ENCODE data around the gene CDH13. TPM values are rescaled to one million over a fixed set of nuclear protein-coding genes. Genes with fewer than 3 reads are reported as not detected.

CDH13 gene
- total and polyA plus RNA-seq, 10 of the 15 experiments (the other 5 are each of a cell fraction or from before 2014, with no cell fraction given): under 0.01 to 0.05 TPM; not detected in 8

GRCh38 chr16:82814059-82814458, 187.3 kb downstream of the CDH13 start:
- ChIA-PET RAD21 (ENCODE audit: unreplicated experiment) (no interaction called here), POLR2A (no interaction called here), SMC1A (ENCODE audit: uncharacterized antibody, unreplicated experiment) (no interaction called here), CTCF (no interaction called here)
- DNase-seq (ENCODE audit: low read depth, low spot score) (no peak), ATAC-seq (no peak), FAIRE-seq (no peak)
- Histone ChIP-seq H3K36me3 (ENCODE audit: control insufficient read depth in 2 of 2, insufficient read depth in 2 of 2, low read length in 1 of 2) (no peaks in the 10 kb centered on the region), H2AFZ (ENCODE audit: control insufficient read depth, low read depth, low read length) (no peak overlapping the region), H3K4me1 (ENCODE audit: control insufficient read depth, insufficient read depth, low read length) (no peaks in the 10 kb centered on the region), H3K27ac (ENCODE audit: control insufficient read depth, insufficient read depth) (no peak overlapping the region), H3K9ac (ENCODE audit: control insufficient read depth, insufficient read depth, low read length) (no peak overlapping the region), H3K4me3 (no peak overlapping the region), H3K4me2 (ENCODE audit: control insufficient read depth, insufficient read depth) (no peak overlapping the region), H4K20me1 (ENCODE audit: control insufficient read depth, insufficient read depth) (no peaks in the 10 kb centered on the region), H3K27me3 (replicated peaks in 1 of 2; ENCODE audit: control insufficient read depth in 2 of 2, insufficient read depth in 2 of 2, low read length in 1 of 2) (no peaks in the 10 kb centered on the region; a peak in 1 of 4 replicates), H3K79me2 (ENCODE audit: control insufficient read depth, insufficient read depth, low read length) (no peaks in the 10 kb centered on the region), H3K9me3 (replicated peaks; ENCODE audit: control insufficient read depth, insufficient read depth, low read length) (no peaks in the 10 kb centered on the region)
- in situ Hi-C loops (cut with MboI) (no loop called here), intact Hi-C loops (cut with micrococcal nuclease; ENCODE audit: unreplicated experiment) (no loop called here)
- no TSS peak for BruUV-seq (replicated peaks)
- TF ChIP-seq KAT2A (conservative IDR thresholded peaks at IDR 0.05; ENCODE audit: control insufficient read depth, low read depth, low read length): no peak
- no peak for TF ChIP-seq KLF5 (IDR thresholded peaks at IDR 0.05; ENCODE audit: partially characterized antibody)
- 18% methylated on average over 3 of the region's 3 CpGs for WGBS (ENCODE audit: insufficient coverage, insufficient replicate concordance, low lambda C conversion rate, missing lambda C conversion rate)

- ChIA-PET CTCF (no interaction called here), POLR2A (no interaction called here), RAD21 (ENCODE audit: unreplicated experiment) (no interaction called here), SMC1A (ENCODE audit: uncharacterized antibody, unreplicated experiment) (interaction anchor here (1.3 kb wide), 1 partner anchor 23 kb away, joined by 3 read pairs; no protein-coding TSS in a partner anchor)
- no TSS peak for BruUV-seq (replicated peaks)
- intact Hi-C loops (cut with micrococcal nuclease; ENCODE audit: unreplicated experiment) (no loop called here), in situ Hi-C loops (cut with MboI) (no loop called here)
- H2AFZ ChIP-seq (ENCODE audit: control insufficient read depth, low read depth, low read length): no peak overlapping the region
- no peaks in the 10 kb centered on the region for H3K36me3 ChIP-seq (ENCODE audit: control insufficient read depth in 2 of 2, insufficient read depth in 2 of 2, low read length in 1 of 2)
- H3K4me2 ChIP-seq (ENCODE audit: control insufficient read depth, insufficient read depth): no peak overlapping the region
- H3K27ac ChIP-seq (ENCODE audit: control insufficient read depth, insufficient read depth): no peak overlapping the region
- no peaks in the 10 kb centered on the region for H3K79me2 ChIP-seq (ENCODE audit: control insufficient read depth, insufficient read depth, low read length)
- DNase-seq (ENCODE audit: low read depth, low spot score): no peak
- no peak overlapping the region for H3K9ac ChIP-seq (ENCODE audit: control insufficient read depth, insufficient read depth, low read length)
- H3K4me3 ChIP-seq: no peak overlapping the region
- no peaks in the 10 kb centered on the region for H3K27me3 ChIP-seq (replicated peaks in 1 of 2; ENCODE audit: control insufficient read depth in 2 of 2, insufficient read depth in 2 of 2, low read length in 1 of 2)
- ATAC-seq: no peak
- H3K9me3 ChIP-seq (replicated peaks; ENCODE audit: control insufficient read depth, insufficient read depth, low read length): no peaks in the 10 kb centered on the region
- no peak for FAIRE-seq
- H4K20me1 ChIP-seq (ENCODE audit: control insufficient read depth, insufficient read depth): no peaks in the 10 kb centered on the region
- TF ChIP-seq EP300 (IDR thresholded peaks at IDR 0.05; ENCODE audit: borderline replicate concordance in 1 of 2, control insufficient read depth in 1 of 2, low read depth in 2 of 2, low read length in 2 of 2): no peak
- no peak for TF ChIP-seq NFXL1 (IDR thresholded peaks at IDR 0.05; ENCODE audit: borderline replicate concordance)
- H3K4me1 ChIP-seq (ENCODE audit: control insufficient read depth, insufficient read depth, low read length): no peaks in the 10 kb centered on the region
Measured at GRCh38 chr16:82819286-82819685, 192.5 kb downstream of the CDH13 start.
